ENCODE measurements around the gene MTURN. TPM values are rescaled to one million over a fixed set of nuclear protein-coding genes. Genes with fewer than 3 reads are reported as not detected.
A peak's percentile ranks its signal among the peaks of the same experiment; 100 is the strongest.

The MTURN gene
- polyA plus RNA-seq, 1 donor (not counting 4 experiments of a cell fraction or from before 2014, with no cell fraction given): 10.8 TPM

DNA sequence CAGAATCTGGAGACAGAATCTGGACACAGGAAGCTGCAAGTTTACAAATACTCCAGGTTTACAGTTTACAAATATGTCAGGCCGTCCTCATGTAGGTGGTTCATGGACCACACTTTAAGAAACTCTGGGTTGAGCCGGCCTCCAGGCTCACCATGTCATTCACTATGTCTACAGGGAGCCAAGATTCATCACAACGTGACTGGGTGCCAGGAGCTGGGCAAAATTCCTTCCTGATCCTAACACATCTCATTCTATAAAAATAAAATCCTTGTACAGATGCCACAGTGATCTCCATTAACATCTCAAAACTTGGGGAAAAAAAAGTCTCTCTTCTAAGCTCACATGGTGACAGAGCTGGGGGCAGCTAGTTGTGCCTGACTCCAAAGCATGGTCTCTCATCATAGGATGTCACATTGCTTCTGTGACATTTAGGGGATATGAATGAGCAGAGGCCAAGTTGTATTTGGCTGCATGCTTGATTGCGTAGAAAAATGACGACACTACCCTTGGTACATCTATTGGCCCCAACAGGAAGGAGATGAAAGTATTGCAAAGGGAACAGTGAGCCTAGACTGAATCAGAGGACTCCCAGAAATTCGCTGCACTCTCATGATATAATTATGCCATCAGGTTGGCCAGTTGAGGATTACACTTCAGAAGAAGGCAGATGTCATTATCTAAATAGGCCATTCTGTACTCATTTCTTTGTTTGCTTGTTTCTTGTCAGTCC lies 35.9 kb downstream of the MTURN start:
- Histone ChIP-seq H3K4me2 (ENCODE audit: control insufficient read depth, extremely low read depth, insufficient read depth, low read depth, low read length) (no peak overlapping the region), H3K4me1 (ENCODE audit: control insufficient read depth, extremely low read depth, insufficient read depth, low read length) (peaks cover 59% of the 10 kb centered on the region), H3K27me3 (ENCODE audit: control insufficient read depth, extremely low read depth, insufficient read depth, low read length) (no peaks in the 10 kb centered on the region), H4K20me1 (ENCODE audit: control insufficient read depth, extremely low read depth, insufficient read depth, low read length) (no peaks in the 10 kb centered on the region), H3K4me3 (ENCODE audit: control insufficient read depth in 2 of 3, extremely low read depth in 1 of 3, insufficient read depth in 2 of 3, low read depth in 1 of 3, low read length in 3 of 3) (no peak overlapping the region), H3K9me3 (ENCODE audit: control insufficient read depth, low read depth, low read length) (no peaks in the 10 kb centered on the region), H2AFZ (ENCODE audit: control insufficient read depth, low read length) (no peak overlapping the region), H3K27ac (ENCODE audit: control insufficient read depth, insufficient read depth, low read length) (no peak overlapping the region), H3K9me1 (ENCODE audit: control insufficient read depth, extremely low read depth, insufficient read depth, low read length) (no peaks in the 10 kb centered on the region), H3K79me2 (ENCODE audit: control insufficient read depth, insufficient read depth, low read length) (no peaks in the 10 kb centered on the region), H3K9ac (ENCODE audit: control insufficient read depth, extremely low read depth, insufficient read depth, low read length) (no peak overlapping the region), H3K36me3 (ENCODE audit: control insufficient read depth in 2 of 2, extremely low read depth in 1 of 2, insufficient read depth in 2 of 2, low read length in 2 of 2) (no peaks in the 10 kb centered on the region)
- DNase-seq (ENCODE audit: low read depth, low spot score) (no peak), FAIRE-seq (no peak)
- no peak for TF ChIP-seq EZH2 (IDR thresholded peaks at IDR 0.05; ENCODE audit: low read length)
- TF ChIP-seq, protein P1, sequence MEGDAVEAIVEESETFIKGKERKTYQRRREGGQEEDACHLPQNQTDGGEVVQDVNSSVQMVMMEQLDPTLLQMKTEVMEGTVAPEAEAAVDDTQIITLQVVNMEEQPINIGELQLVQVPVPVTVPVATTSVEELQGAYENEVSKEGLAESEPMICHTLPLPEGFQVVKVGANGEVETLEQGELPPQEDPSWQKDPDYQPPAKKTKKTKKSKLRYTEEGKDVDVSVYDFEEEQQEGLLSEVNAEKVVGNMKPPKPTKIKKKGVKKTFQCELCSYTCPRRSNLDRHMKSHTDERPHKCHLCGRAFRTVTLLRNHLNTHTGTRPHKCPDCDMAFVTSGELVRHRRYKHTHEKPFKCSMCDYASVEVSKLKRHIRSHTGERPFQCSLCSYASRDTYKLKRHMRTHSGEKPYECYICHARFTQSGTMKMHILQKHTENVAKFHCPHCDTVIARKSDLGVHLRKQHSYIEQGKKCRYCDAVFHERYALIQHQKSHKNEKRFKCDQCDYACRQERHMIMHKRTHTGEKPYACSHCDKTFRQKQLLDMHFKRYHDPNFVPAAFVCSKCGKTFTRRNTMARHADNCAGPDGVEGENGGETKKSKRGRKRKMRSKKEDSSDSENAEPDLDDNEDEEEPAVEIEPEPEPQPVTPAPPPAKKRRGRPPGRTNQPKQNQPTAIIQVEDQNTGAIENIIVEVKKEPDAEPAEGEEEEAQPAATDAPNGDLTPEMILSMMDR (optimal IDR thresholded peaks at IDR 0.05 in 1 of 3, IDR thresholded peaks at IDR 0.05 in 1 of 3, conservative IDR thresholded peaks at IDR 0.05 in 1 of 3; ENCODE audit: extremely low read depth in 1 of 3, insufficient read depth in 2 of 3, low read length in 3 of 3): no peak
- dilution Hi-C loops (cut with MboI; ENCODE audit: extremely low pct_ligation_motif_present, low sequenced_read_pairs): no loop called here

DNA sequence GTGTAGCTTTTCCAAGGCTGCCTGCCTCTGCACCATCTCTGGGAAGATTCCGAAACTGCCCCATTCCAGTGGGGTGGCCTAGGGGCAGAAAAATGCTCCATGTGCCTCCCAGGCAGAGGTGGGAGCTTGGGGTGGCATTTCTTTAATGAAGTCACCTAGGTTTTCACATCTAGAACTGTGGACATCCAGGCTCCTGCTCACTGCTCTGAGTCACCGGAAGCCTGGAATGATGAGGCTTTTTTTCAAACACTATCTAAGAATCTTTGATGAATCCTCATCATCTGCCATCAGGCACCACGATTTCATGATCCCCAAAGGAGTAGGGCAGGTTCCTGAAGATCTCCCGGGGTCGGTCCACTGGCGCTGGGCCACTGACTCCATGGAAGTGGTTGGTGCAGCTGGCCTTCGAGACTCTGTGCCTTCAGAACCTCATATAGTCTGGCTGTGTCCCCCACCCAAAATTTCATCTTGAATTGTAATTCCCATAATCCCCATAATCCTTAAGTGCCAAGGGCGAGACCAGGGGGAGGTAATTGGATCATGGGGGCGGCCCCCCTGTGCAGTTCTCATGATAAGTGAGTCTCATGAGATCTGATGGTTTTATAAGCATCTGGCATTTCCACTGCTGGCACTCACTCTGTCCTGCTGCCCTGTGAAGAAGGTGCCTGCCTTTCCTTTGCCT lies 37.1 kb downstream of the MTURN start:
- Histone ChIP-seq H3K27ac (ENCODE audit: control insufficient read depth, insufficient read depth, low read length) (peak overlapping the region; percentile 95), H3K27me3 (ENCODE audit: control insufficient read depth, extremely low read depth, insufficient read depth, low read length) (no peaks in the 10 kb centered on the region), H3K4me1 (ENCODE audit: control insufficient read depth, extremely low read depth, insufficient read depth, low read length) (peaks cover 47% of the 10 kb centered on the region), H3K79me2 (ENCODE audit: control insufficient read depth, insufficient read depth, low read length) (no peaks in the 10 kb centered on the region), H3K4me3 (ENCODE audit: control insufficient read depth in 2 of 3, extremely low read depth in 1 of 3, insufficient read depth in 2 of 3, low read depth in 1 of 3, low read length in 3 of 3) (no peak overlapping the region), H3K9me3 (ENCODE audit: control insufficient read depth, low read depth, low read length) (no peaks in the 10 kb centered on the region), H3K9ac (ENCODE audit: control insufficient read depth, extremely low read depth, insufficient read depth, low read length) (peak overlapping the region; percentile 62), H3K36me3 (ENCODE audit: control insufficient read depth in 2 of 2, extremely low read depth in 1 of 2, insufficient read depth in 2 of 2, low read length in 2 of 2) (no peaks in the 10 kb centered on the region), H3K4me2 (ENCODE audit: control insufficient read depth, extremely low read depth, insufficient read depth, low read depth, low read length) (peak overlapping the region; percentile 75), H4K20me1 (ENCODE audit: control insufficient read depth, extremely low read depth, insufficient read depth, low read length) (no peaks in the 10 kb centered on the region), H2AFZ (ENCODE audit: control insufficient read depth, low read length) (no peak overlapping the region), H3K9me1 (ENCODE audit: control insufficient read depth, extremely low read depth, insufficient read depth, low read length) (no peaks in the 10 kb centered on the region)
- DNase-seq (ENCODE audit: low read depth, low spot score) (peak; percentile 73), FAIRE-seq (peak; percentile 89)
- dilution Hi-C loops (cut with MboI; ENCODE audit: extremely low pct_ligation_motif_present, low sequenced_read_pairs): no loop called here
- TF ChIP-seq EZH2 (IDR thresholded peaks at IDR 0.05; ENCODE audit: low read length): no peak
- TF ChIP-seq, protein P1 (optimal IDR thresholded peaks at IDR 0.05 in 1 of 3, IDR thresholded peaks at IDR 0.05 in 1 of 3, conservative IDR thresholded peaks at IDR 0.05 in 1 of 3; ENCODE audit: extremely low read depth in 1 of 3, insufficient read depth in 2 of 3, low read length in 3 of 3): no peak
